ENCODE measurements around the gene MYO1G.
"Not testable (repeated sequence)": the region's sequence is repeated elsewhere in the genome, so short reads cannot be mapped to it uniquely, and the experiment has no call there.

The MYO1G gene

DNA sequence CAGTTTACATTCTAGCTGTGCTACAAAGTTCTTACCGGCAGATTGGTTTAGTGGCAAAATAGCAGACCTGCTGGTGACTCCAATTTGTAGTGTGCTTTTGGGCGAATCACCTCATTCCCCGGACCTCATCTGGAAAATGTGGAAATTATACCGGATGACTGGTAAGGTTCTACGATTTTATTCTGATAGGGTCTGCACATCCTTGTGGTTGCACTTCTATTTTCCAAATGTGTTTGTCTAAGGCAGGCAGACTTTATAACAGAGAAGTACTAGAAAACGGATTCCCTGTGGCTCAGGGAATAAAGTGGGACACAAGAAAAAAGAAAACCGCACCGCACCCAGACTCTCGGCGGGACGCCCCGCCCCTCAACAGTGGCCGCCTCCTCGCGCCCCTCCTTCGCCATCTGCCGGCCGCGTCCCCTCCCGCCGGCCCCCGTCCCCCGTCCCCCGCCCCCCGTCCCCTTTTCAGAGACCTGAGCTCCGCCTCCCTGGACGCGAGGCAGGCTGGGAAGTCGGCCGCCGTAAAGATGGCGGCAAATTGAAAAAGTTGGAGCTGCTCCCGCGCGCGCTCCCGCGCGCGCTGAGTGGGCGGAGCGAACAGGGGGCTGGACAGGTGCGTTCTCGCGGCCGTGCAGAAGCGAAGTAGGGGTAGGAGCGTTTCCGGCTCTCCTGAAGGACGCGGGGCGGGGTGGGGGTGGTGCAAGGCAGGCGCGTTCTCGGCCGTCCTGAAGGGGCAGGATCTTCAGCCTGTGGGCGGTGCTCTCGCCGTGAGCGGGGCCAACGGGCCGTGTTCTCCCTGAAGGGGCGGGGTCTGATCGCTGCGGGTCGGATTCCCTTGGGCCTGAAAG lies 20.7 kb upstream of the MYO1G start:
- DNase-seq (ENCODE audit: low read depth in 2 of 2) = peak; percentile 99 to 100
- TF ChIP-seq, protein P1, sequence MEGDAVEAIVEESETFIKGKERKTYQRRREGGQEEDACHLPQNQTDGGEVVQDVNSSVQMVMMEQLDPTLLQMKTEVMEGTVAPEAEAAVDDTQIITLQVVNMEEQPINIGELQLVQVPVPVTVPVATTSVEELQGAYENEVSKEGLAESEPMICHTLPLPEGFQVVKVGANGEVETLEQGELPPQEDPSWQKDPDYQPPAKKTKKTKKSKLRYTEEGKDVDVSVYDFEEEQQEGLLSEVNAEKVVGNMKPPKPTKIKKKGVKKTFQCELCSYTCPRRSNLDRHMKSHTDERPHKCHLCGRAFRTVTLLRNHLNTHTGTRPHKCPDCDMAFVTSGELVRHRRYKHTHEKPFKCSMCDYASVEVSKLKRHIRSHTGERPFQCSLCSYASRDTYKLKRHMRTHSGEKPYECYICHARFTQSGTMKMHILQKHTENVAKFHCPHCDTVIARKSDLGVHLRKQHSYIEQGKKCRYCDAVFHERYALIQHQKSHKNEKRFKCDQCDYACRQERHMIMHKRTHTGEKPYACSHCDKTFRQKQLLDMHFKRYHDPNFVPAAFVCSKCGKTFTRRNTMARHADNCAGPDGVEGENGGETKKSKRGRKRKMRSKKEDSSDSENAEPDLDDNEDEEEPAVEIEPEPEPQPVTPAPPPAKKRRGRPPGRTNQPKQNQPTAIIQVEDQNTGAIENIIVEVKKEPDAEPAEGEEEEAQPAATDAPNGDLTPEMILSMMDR (IDR thresholded peaks at IDR 0.05; ENCODE audit: low read depth, low read length) = no peak

DNA sequence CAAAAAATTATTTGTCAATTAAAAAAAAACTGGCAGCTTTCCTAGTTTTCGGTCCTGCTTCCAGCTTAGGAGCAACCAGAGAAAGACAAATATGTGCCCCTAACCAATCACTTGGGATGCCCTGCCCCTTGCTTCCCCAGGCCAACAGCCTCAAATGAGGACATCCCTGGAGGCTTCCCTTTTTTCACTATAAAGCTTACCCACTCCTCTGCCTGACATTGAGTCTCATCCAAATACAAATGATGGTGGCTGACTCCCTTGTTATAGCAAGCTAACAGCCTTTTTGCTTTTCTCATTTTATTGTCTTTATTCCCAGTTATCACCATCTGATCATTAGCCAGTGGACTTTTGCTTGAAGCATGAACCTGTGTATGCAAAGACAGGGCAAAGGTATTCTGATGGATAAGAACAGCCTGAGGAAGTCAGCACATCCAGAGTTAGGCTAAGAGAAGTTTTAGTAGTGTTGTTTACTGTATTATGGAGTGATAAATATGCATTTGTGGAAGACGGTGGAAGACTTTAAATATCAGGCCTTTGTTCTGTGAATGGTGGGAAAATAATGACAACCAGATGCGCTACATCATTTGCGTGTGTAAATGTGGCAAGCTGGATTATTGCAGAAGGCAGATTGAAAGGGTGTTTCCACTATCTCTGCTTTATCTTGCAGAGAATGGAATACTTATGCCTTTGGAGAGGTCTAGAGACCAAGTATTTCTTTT lies 19.5 kb upstream of the MYO1G start:
- TF ChIP-seq, protein P1 (IDR thresholded peaks at IDR 0.05; ENCODE audit: low read depth, low read length) = no peak
- DNase-seq (ENCODE audit: low read depth in 2 of 2) = no peak
- no peak overlapping the region for H3K4me3 ChIP-seq (replicated peaks in 1 of 2; ENCODE audit: low read depth in 2 of 2, low read length in 2 of 2)

More for the DNA sequence above, 20.7 kb upstream of the MYO1G start:
- H3K4me3 ChIP-seq (replicated peaks in 1 of 2; ENCODE audit: low read depth in 2 of 2, low read length in 2 of 2) = peak overlapping the region; percentile 50 to 65

- TF ChIP-seq, protein P1 (IDR thresholded peaks at IDR 0.05; ENCODE audit: low read depth, low read length) = no peak
- DNase-seq (ENCODE audit: low read depth in 2 of 2) = no peak
- H3K4me3 ChIP-seq (replicated peaks in 1 of 2; ENCODE audit: low read depth in 2 of 2, low read length in 2 of 2) = no peak overlapping the region
Observed at GRCh38 chr7:44995555-44996493, 17.0 kb upstream of the MYO1G start.

- TF ChIP-seq, protein P1 (IDR thresholded peaks at IDR 0.05; ENCODE audit: low read depth, low read length) = no peak
- no peak for DNase-seq (ENCODE audit: low read depth in 2 of 2)
- no peak overlapping the region for H3K4me3 ChIP-seq (replicated peaks in 1 of 2; ENCODE audit: low read depth in 2 of 2, low read length in 2 of 2)
Observed at GRCh38 chr7:44994877-44995554, 16.2 kb upstream of the MYO1G start.

- H3K4me3 ChIP-seq (replicated peaks in 1 of 2; ENCODE audit: low read depth in 2 of 2, low read length in 2 of 2); DNase-seq (ENCODE audit: low read depth in 2 of 2): not testable (repeated sequence)
Observed at GRCh38 chr7:44992004-44992795, 13.4 kb upstream of the MYO1G start.
